Body of pancreas (tissue), 4 donors: Measurements from ENCODE around the gene CCDC186.

Experiments used
- CTCF ChIP-seq, 7 experiments: fragments of 450-650 bp in 4 of 7; fragments of 200-600 bp in 3 of 7; sonication (generic) in 3 of 7; IDR thresholded peaks; one replicate each; pipeline ENCODE4 v1.5.1; 2016 to 2019; ENCODE audit warnings: antibody characterized with exemption in 7 of 7
- POLR2A ChIP-seq, 3 donors: fragments of 450-650 bp; IDR thresholded peaks; one replicate each; pipeline ENCODE4 v1.6.1; 2016; ENCODE audit warnings: antibody characterized with exemption in 3 of 3, mild to moderate bottlenecking in 2 of 3

GRCh38 chr10:114174695-114175188 lies 739 bp upstream of the CCDC186 start:
- TF ChIP-seq CTCF (IDR thresholded peaks at IDR 0.05): no peak
- no peak for TF ChIP-seq POLR2A (IDR thresholded peaks at IDR 0.05)
